B cell (primary cell): ENCODE results near the gene PPM1J. TPM values are rescaled to one million over a fixed set of nuclear protein-coding genes. Genes with fewer than 3 reads are reported as not detected.

Experiments
- ATAC-seq: fragments of 200-7000 bp; cut with Tn5 transposase; one replicate; pipeline ENCODE4 v1.10.0; 2021; ENCODE audit warnings: low read depth, mild to moderate bottlenecking, moderate number of reproducible peaks, moderate library complexity
- CTCF ChIA-PET: fragments of 350-600 bp; sonication (Branson Sonifier 250); formaldehyde crosslinking; loops from one replicate; lab custom pipeline; 2021; ENCODE audit warnings: antibody characterized with exemption, inconsistent platforms; lab: Charles Lee
- POLR2A ChIA-PET: fragments of 350-600 bp; sonication (Branson Sonifier 250); formaldehyde crosslinking; loops from one replicate; lab custom pipeline; 2021; ENCODE audit warnings: antibody characterized with exemption; lab: Charles Lee
- DNase-seq: peaks from one replicate; pipeline ENCODE4 v3.0.0; 2013
- H2AFZ ChIP-seq: 2 replicates; pipeline ENCODE4 v1.6.1; 2012; ENCODE audit warnings: mild to moderate bottlenecking, low read depth, low read length; ENCODE audit not compliant: insufficient read depth, poor library complexity, severe bottlenecking
- H3K27ac ChIP-seq, 2 donors: 1 replicate in 1 of 2; 2 replicates in 1 of 2; pipeline ENCODE4 v1.5.1; 2012 to 2013; ENCODE audit warnings: low read length in 2 of 2, mild to moderate bottlenecking in 2 of 2, moderate library complexity in 1 of 2
- H3K27me3 ChIP-seq, 4 experiments: fragments of 200-600 bp in 1 of 4; sonication (generic) in 1 of 4; replicated peaks in 1 of 4; 1 replicate in 2 of 4; 2 replicates in 2 of 4; pipeline versions ENCODE4 v1.6.1 to v1.7.0; 2013 to 2016; ENCODE audit warnings: low read length in 3 of 4, mild to moderate bottlenecking in 2 of 4, mixed read lengths in 1 of 4, moderate library complexity in 1 of 4; ENCODE audit not compliant: insufficient read depth in 4 of 4, control insufficient read depth in 3 of 4; ENCODE audit errors: control extremely low read depth in 1 of 4
- H3K36me3 ChIP-seq, 2 experiments: replicated peaks in 1 of 2; 1 replicate in 1 of 2; 2 replicates in 1 of 2; pipeline versions ENCODE4 v1.6.1 to v1.7.1; 2013; ENCODE audit warnings: low read length in 1 of 2; ENCODE audit not compliant: insufficient read depth in 2 of 2, control insufficient read depth in 1 of 2; ENCODE audit errors: control extremely low read depth in 1 of 2, extremely low read depth in 1 of 2
- H3K4me1 ChIP-seq, 2 donors: fragments of 200-600 bp in 1 of 2; sonication (generic) in 1 of 2; 1 replicate in 1 of 2; 2 replicates in 1 of 2; pipeline versions ENCODE4 v1.5.1 to v1.6.1; 2013 to 2017; ENCODE audit warnings: low read length in 2 of 2; ENCODE audit not compliant: control insufficient read depth in 2 of 2, insufficient read depth in 2 of 2
- H3K4me2 ChIP-seq: replicated peaks from 2 replicates; pipeline ENCODE3; 2012; ENCODE audit warnings: mild to moderate bottlenecking, low read depth, low read length; ENCODE audit not compliant: poor library complexity, severe bottlenecking
- H3K4me3 ChIP-seq, 5 experiments: fragments of 200-600 bp in 1 of 5; sonication (generic) in 1 of 5; 1 replicate in 3 of 5; 2 replicates in 2 of 5; pipeline versions ENCODE4 v1.5.1 to v1.7.0; 2011 to 2016; ENCODE audit warnings: low read length in 4 of 5, mild to moderate bottlenecking in 4 of 5, low read depth in 2 of 5, control low read depth in 1 of 5, moderate library complexity in 1 of 5; ENCODE audit not compliant: insufficient read depth in 1 of 5; ENCODE audit errors: control extremely low read depth in 1 of 5, extremely low read depth in 1 of 5
- H3K79me2 ChIP-seq: fragments of 200-600 bp; sonication (generic); one replicate; pipeline ENCODE4 v1.6.0; 2016; ENCODE audit warnings: low read length; ENCODE audit not compliant: control insufficient read depth, insufficient read depth
- H3K9ac ChIP-seq: fragments of 200-600 bp; sonication (generic); 2 replicates; pipeline ENCODE4 v1.6.1; 2017; ENCODE audit warnings: mild to moderate bottlenecking, low read length, moderate library complexity
- H3K9me3 ChIP-seq, 3 donors: one replicate each; pipeline versions ENCODE4 v1.6.1 to v1.7.1; 2013; ENCODE audit warnings: low read length in 2 of 3; ENCODE audit not compliant: control insufficient read depth in 2 of 3, insufficient read depth in 1 of 3; ENCODE audit errors: control extremely low read depth in 1 of 3
- H4K20me1 ChIP-seq: 2 replicates; pipeline ENCODE4 v1.6.0; 2012; ENCODE audit warnings: mild to moderate bottlenecking, low read length; ENCODE audit not compliant: insufficient read depth, control insufficient read depth, poor library complexity, severe bottlenecking
- H3K27ac Mint-ChIP-seq: one replicate; pipeline ENCODE4 v1.8.0; 2021; ENCODE audit warnings: mixed read lengths
- H3K27me3 Mint-ChIP-seq: one replicate; pipeline ENCODE4 v1.8.0; 2021; ENCODE audit warnings: mixed read lengths
- H3K4me1 Mint-ChIP-seq: one replicate; pipeline ENCODE4 v1.8.0; 2021; ENCODE audit warnings: mixed read lengths
- H3K4me3 Mint-ChIP-seq: one replicate; pipeline ENCODE4 v1.8.0; 2021; ENCODE audit warnings: mixed read lengths
- H3K9me3 Mint-ChIP-seq: one replicate; pipeline ENCODE4 v1.8.0; 2022; ENCODE audit warnings: mixed read lengths; ENCODE audit not compliant: insufficient read depth
- EZH2 ChIP-seq: IDR thresholded peaks from 2 replicates; pipeline ENCODE4 v1.6.1; 2012; ENCODE audit warnings: borderline replicate concordance, low read depth, mild to moderate bottlenecking, moderate library complexity, low read length; ENCODE audit not compliant: insufficient read depth, poor library complexity, severe bottlenecking
- WGBS: methylation state at CpG from one replicate; pipeline ENCODE4 v1.1.5; 2013; ENCODE audit warnings: missing lambda C conversion rate; ENCODE audit not compliant: insufficient coverage; 5-methylcytosine and 5-hydroxymethylcytosine counted together
- intact Hi-C: fragments of 100-400 bp; cut with micrococcal nuclease; formaldehyde crosslinking; loops from one replicate; pipeline ENCODE4 v1.10.0; 2022
- polyA plus RNA-seq: library from polyadenylated mRNA; depleted of rRNA; stranded (reverse); fragments of >200 nt; gene quantifications from 2 replicates; pipeline ENCODE4 v1.2.3, GENCODE V29; 2012
- total RNA-seq, 2 donors: library from RNA; stranded (reverse); fragments of 120-200 nt in 1 of 2; gene quantifications; 1 replicate in 1 of 2; 2 replicates in 1 of 2; pipeline versions ENCODE4 v1.2.3 to v1.2.4, GENCODE V29; 2013 to 2022
- TF ChIP-seq, protein P1 (sequence below): fragments of 200-600 bp; IDR thresholded peaks from one replicate; pipeline ENCODE4 v1.8.0; 2022; ENCODE audit warnings: antibody characterized with exemption, mild to moderate bottlenecking

PPM1J gene
- total and polyA plus RNA-seq, 2 donors (not counting 1 experiment from before 2014, with no cell fraction given) = 2.1 to 7.5 TPM

DNA sequence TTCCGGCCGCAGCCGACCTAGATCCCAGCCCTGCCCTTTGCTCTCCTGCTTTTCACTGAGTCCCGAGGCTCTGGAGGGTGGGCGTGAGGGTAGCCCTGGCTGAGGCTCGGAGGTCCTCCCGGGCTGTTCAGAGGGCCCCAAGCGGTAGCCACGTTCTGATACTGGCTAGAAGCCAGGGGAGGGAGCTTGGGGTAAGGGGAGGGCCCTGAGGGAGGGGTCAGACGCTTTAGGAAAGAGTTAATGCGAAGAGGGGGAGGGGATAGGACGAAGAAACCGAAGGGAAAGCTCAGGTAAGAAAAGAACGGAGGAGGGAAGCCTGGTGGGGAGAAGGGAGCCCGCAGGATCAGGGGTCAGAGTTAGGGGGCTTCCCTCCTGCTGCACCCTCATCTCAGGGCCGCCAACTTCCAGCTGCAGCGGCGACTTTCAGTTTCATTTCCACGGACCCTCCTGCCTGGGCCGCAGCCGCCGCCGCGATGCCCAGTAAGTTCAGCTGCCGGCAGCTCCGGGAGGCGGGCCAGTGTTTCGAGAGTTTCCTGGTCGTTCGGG is 40.6 kb downstream of the PPM1J start, which contains the start of gene MOV10:
TSS of gene MOV10 (plus strand) at position 220 of the 546 bp plus-strand sequence. CDS start at position 474, 254 bp downstream.
- no peaks in the 10 kb centered on the region for H3K9me3 ChIP-seq
- TF ChIP-seq EZH2 = no peak
- TF ChIP-seq, protein P1, sequence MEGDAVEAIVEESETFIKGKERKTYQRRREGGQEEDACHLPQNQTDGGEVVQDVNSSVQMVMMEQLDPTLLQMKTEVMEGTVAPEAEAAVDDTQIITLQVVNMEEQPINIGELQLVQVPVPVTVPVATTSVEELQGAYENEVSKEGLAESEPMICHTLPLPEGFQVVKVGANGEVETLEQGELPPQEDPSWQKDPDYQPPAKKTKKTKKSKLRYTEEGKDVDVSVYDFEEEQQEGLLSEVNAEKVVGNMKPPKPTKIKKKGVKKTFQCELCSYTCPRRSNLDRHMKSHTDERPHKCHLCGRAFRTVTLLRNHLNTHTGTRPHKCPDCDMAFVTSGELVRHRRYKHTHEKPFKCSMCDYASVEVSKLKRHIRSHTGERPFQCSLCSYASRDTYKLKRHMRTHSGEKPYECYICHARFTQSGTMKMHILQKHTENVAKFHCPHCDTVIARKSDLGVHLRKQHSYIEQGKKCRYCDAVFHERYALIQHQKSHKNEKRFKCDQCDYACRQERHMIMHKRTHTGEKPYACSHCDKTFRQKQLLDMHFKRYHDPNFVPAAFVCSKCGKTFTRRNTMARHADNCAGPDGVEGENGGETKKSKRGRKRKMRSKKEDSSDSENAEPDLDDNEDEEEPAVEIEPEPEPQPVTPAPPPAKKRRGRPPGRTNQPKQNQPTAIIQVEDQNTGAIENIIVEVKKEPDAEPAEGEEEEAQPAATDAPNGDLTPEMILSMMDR = no peak

More for the DNA sequence above, 40.6 kb downstream of the PPM1J start, which contains the start of gene MOV10:
- Mint-ChIP-seq H3K9me3 (no peaks in the 10 kb centered on the region), H3K27me3 (no peaks in the 10 kb centered on the region), H3K4me3 (peak within 1 kb of the TSS; percentile 94), H3K27ac (peak within 1 kb of the TSS; percentile 92), H3K4me1 (peaks cover 30% of the 10 kb centered on the region)
- WGBS = under 1% methylated on average over 30 of the region's 30 CpGs
- DNase-seq = peak; percentile 76
- H3K27ac ChIP-seq = peak within 1 kb of the TSS; percentile 26 to 76
- H3K4me2 ChIP-seq = peak within 1 kb of the TSS; percentile 98
- peaks cover 7 to 29% of the 10 kb centered on the region in 2 experiments for H3K36me3 ChIP-seq
- peaks cover 25 to 30% of the 10 kb centered on the region in 2 donors for H3K4me1 ChIP-seq
- intact Hi-C loops = loop anchor here (1.0 to 10.0 kb wide), 6 partner anchors 26 to 280 kb away; partner anchors contain the start of genes CTTNBP2NL, PPM1J and WNT2B
- no peaks in the 10 kb centered on the region for H3K27me3 ChIP-seq
- CTCF ChIA-PET = interaction anchor here (0.8 to 7.0 kb wide), 14 partner anchors 10 to 284 kb away, joined by 3 to 62 read pairs (median 6); partner anchors contain the start of genes CAPZA1, PPM1J, RHOC and ST7L
- ATAC-seq = peak; percentile 63
- POLR2A ChIA-PET = interaction anchor here (1.0 to 1.7 kb wide), 7 partner anchors 23 to 57 kb away, joined by 3 to 6 read pairs (median 3); partner anchors contain the start of genes PPM1J and ST7L
- H2AFZ ChIP-seq = peak within 1 kb of the TSS; percentile 87
- H3K4me3 ChIP-seq = peak within 1 kb of the TSS; percentile 42 to 86 (median 80)
- H4K20me1 ChIP-seq = no peaks in the 10 kb centered on the region
- H3K79me2 ChIP-seq = peaks cover 13% of the 10 kb centered on the region
- H3K9ac ChIP-seq = peak within 1 kb of the TSS; percentile 86
